Esophagus squamous epithelium (tissue), 5 donors: Measurements from ENCODE around the gene TRIOBP. TPM values are rescaled to one million over a fixed set of nuclear protein-coding genes. Genes with fewer than 3 reads are reported as not detected.

Source experiments
- DNase-seq: peaks from one replicate; lab custom pipeline; 2025; lab: John Stamatoyannopoulos, UW
- H3K27ac ChIP-seq, 4 donors: fragments of 200-600 bp; sonication (generic); one replicate each; pipeline ENCODE4 v1.5.1; 2016 to 2019; ENCODE audit warnings: mild to moderate bottlenecking in 1 of 4
- H3K27me3 ChIP-seq, 4 donors: fragments of 200-600 bp; sonication (generic); 1 replicate in 3 of 4; 2 replicates in 1 of 4; pipeline versions ENCODE4 v1.5.1 to v1.6.0; 2017 to 2021; ENCODE audit warnings: antibody characterized with exemption in 1 of 4
- H3K36me3 ChIP-seq, 3 donors: fragments of 200-600 bp; sonication (generic); one replicate each; pipeline ENCODE4 v1.5.1; 2016 to 2019
- H3K4me1 ChIP-seq, 3 donors: fragments of 200-600 bp; sonication (generic); one replicate each; pipeline ENCODE4 v1.5.1; 2017 to 2019
- H3K4me3 ChIP-seq, 4 donors: fragments of 200-600 bp; sonication (generic); 1 replicate in 3 of 4; 2 replicates in 1 of 4; pipeline ENCODE4 v1.5.1; 2016 to 2019; ENCODE audit warnings: mild to moderate bottlenecking in 2 of 4, moderate library complexity in 1 of 4
- H3K9me3 ChIP-seq, 3 donors: fragments of 200-600 bp; sonication (generic); one replicate each; pipeline ENCODE4 v1.5.1; 2016 to 2019
- POLR2A ChIP-seq, 4 donors: fragments of 450-650 bp; IDR thresholded peaks; one replicate each; pipeline ENCODE4 v1.6.1; 2017; ENCODE audit warnings: antibody characterized with exemption in 4 of 4, mild to moderate bottlenecking in 4 of 4, moderate library complexity in 3 of 4
- WGBS, 2 donors: methylation state at CpG; one replicate each; pipeline ENCODE4 v1.1.5; 2018; 5-methylcytosine and 5-hydroxymethylcytosine counted together
- intact Hi-C: fragments of 100-400 bp; cut with DNase I; formaldehyde crosslinking; loops from one replicate; pipeline ENCODE4 v1.15.0; 2022
- total RNA-seq, 4 donors: library from RNA; depleted of rRNA; stranded (reverse); fragments of >200 nt; gene quantifications; one replicate each; pipeline ENCODE4 v1.1.0, GENCODE V29; 2016
- TF ChIP-seq, protein P1 (sequence below), 6 experiments: fragments of 450-650 bp in 4 of 6; fragments of 200-600 bp in 2 of 6; sonication (generic) in 2 of 6; IDR thresholded peaks; one replicate each; pipeline ENCODE4 v1.5.1; 2016 to 2019; ENCODE audit warnings: antibody characterized with exemption in 6 of 6, mild to moderate bottlenecking in 4 of 6, moderate library complexity in 4 of 6
- donor health status: DM: yes; HTN: yes; CAD: no.

TRIOBP gene
- total RNA-seq, 4 donors from 2014 or later = 67.6 to 149 (median 108) TPM

DNA sequence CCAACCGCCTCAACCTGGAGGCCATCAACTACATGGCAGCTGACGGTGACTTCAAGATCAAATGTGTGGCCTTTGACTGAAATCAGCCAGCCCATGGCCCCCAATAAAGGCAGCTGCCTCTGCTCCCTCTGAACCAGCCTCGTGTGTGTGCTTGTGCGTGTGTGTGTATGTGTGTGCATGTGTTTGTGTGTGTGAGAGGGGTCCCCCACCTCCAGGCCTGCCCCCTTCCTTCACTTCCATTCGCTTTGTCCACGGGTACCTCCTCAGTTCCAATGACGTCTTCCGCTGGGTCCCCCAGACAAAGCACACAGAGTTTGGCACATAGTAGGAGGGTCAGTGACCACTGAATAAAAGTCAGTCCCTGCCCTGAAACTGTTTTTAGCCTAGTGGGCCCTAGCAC lies 17.2 kb upstream of the TRIOBP start:
- Histone ChIP-seq H3K36me3 (peaks cover 0 to 6% (median 0%) of the 10 kb centered on the region in 3 donors), H3K4me3 (no peak overlapping the region), H3K4me1 (peaks cover 26 to 67% (median 34%) of the 10 kb centered on the region in 3 donors), H3K27ac (peak overlapping the region in 2 of 4 donors; percentile 10 to 29), H3K9me3 (no peaks in the 10 kb centered on the region), H3K27me3 (no peaks in the 10 kb centered on the region)
- intact Hi-C loops = loop anchor here (5.0 kb wide), 1 partner anchor 37 kb away; no protein-coding TSS in a partner anchor
- 83 to 84% methylated on average over 5 of the region's 8 CpGs for WGBS, 2 donors
- DNase-seq = no peak
- TF ChIP-seq POLR2A (IDR thresholded peaks at IDR 0.05) = no peak
- TF ChIP-seq, protein P1, sequence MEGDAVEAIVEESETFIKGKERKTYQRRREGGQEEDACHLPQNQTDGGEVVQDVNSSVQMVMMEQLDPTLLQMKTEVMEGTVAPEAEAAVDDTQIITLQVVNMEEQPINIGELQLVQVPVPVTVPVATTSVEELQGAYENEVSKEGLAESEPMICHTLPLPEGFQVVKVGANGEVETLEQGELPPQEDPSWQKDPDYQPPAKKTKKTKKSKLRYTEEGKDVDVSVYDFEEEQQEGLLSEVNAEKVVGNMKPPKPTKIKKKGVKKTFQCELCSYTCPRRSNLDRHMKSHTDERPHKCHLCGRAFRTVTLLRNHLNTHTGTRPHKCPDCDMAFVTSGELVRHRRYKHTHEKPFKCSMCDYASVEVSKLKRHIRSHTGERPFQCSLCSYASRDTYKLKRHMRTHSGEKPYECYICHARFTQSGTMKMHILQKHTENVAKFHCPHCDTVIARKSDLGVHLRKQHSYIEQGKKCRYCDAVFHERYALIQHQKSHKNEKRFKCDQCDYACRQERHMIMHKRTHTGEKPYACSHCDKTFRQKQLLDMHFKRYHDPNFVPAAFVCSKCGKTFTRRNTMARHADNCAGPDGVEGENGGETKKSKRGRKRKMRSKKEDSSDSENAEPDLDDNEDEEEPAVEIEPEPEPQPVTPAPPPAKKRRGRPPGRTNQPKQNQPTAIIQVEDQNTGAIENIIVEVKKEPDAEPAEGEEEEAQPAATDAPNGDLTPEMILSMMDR (IDR thresholded peaks at IDR 0.05) = no peak

DNA sequence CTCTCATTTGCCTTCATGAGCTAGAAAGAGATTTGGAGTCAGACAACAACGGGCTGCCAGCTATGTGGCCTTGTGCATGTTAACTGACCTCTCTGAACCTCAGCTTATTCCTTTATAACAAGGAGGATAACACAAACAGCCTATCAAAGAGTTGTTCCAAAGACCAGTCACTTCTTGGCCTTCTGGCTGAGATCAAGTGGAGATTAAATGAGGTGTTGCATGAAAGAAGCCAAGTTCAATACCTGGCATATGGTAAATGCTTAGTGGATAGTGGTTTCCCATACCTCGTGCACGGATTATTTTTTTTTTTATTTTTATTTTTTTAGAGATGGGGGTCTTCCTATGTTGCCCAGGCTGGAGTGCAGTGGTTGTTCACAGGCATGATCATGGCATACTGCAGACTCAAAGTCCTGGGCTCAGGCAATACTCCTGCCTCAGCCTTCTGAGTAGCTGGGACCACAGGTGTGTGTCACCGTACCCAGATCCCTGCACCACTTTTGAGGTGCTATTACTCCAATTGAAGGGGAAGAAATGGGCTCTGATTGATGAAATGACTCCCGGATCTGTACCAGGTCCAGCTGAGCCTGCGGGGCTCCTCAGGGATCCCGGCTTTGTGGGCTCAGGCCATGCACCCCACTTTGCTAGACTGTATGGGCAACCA lies 16.5 kb upstream of the TRIOBP start:
- H3K27me3 ChIP-seq = no peaks in the 10 kb centered on the region
- DNase-seq = no peak
- intact Hi-C loops = loop anchor here (5.0 kb wide), 1 partner anchor 38 kb away; no protein-coding TSS in a partner anchor
- no peak for TF ChIP-seq POLR2A (IDR thresholded peaks at IDR 0.05)
- TF ChIP-seq, protein P1 (IDR thresholded peaks at IDR 0.05) = no peak
- no peak overlapping the region for H3K27ac ChIP-seq
- H3K4me3 ChIP-seq = no peak overlapping the region
- no peaks in the 10 kb centered on the region for H3K9me3 ChIP-seq
- H3K36me3 ChIP-seq = peaks cover 0 to 6% (median 0%) of the 10 kb centered on the region in 3 donors
- peaks cover 20 to 67% (median 29%) of the 10 kb centered on the region in 3 donors for H3K4me1 ChIP-seq
- WGBS, 2 donors = 58 to 76% methylated on average over 4 to 6 of the region's 7 CpGs

DNA sequence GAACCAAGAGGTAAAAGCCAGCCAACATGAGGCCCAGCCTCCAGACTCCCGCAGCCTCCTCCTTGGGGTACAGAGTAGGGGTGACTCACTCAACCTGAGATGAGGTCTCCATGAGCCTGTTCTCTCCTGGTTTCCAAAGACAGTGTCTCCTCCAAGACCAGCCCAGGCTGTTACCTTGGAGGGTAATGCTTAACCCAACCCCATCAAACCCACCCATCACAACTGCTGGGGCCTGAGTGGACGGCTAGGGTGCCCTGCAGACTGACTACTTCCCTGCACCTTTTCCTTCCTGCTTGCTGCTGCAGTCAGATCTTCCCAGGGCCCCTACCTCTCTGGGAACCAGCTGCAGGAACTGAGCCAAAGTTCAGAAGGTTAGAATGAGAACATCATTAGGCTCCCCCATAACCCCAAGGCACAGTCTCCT lies 15.8 kb upstream of the TRIOBP start:
- intact Hi-C loops = loop anchor here (5.0 kb wide), 1 partner anchor 39 kb away; no protein-coding TSS in a partner anchor
- 65% methylated on average over 2 of the region's 2 CpGs; no CpG with 5 or more reads in 1 of the 2 donors for whole genome bisulfite sequencing, 2 donors
- DNase-seq = no peak

DNA sequence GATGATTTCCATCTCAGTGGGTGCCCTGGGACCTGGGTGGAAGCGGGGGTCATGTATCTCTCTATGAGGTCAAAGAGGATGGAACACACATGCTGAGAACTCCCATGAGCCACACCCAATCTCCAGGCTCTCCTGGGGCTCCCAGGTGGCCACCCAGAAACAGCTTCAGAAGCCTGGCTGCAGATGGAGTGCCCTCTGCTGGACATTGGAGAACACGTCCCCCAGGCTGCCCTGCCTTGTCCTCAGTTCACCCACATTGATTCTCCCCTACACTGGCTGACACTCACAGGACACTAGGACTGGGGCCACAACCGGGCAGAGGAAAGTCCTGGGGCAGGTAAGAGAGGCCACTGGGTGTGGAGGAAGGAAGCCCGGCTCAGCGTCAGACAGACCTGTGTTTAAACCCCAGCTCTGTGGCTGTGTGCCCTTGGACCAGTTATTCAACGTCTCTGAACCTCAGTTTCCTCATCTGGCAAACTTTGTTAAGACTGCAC lies 15.2 kb upstream of the TRIOBP start:
- WGBS, 2 donors = 6 to 21% methylated on average over 2 to 3 of the region's 6 CpGs
- no peak overlapping the region for H3K27ac ChIP-seq
- peaks cover 14 to 62% (median 26%) of the 10 kb centered on the region in 3 donors for H3K4me1 ChIP-seq
- no peak overlapping the region for H3K4me3 ChIP-seq
- intact Hi-C loops = loop anchor here (5.0 kb wide), 1 partner anchor 39 kb away; no protein-coding TSS in a partner anchor
- H3K36me3 ChIP-seq = peaks cover 0 to 6% (median 0%) of the 10 kb centered on the region in 3 donors
- no peaks in the 10 kb centered on the region for H3K9me3 ChIP-seq
- no peak for DNase-seq
- no peaks in the 10 kb centered on the region for H3K27me3 ChIP-seq
- no peak for TF ChIP-seq POLR2A (IDR thresholded peaks at IDR 0.05)
- TF ChIP-seq, protein P1 (IDR thresholded peaks at IDR 0.05) = peak; percentile 76 to 93 (median 85)

More for the DNA sequence above, 15.8 kb upstream of the TRIOBP start:
- Histone ChIP-seq H3K4me1 (peaks cover 18 to 67% (median 30%) of the 10 kb centered on the region in 3 donors), H3K9me3 (no peaks in the 10 kb centered on the region), H3K27ac (no peak overlapping the region), H3K27me3 (no peaks in the 10 kb centered on the region), H3K36me3 (peaks cover 0 to 6% (median 0%) of the 10 kb centered on the region in 3 donors), H3K4me3 (no peak overlapping the region)
- TF ChIP-seq, protein P1 (IDR thresholded peaks at IDR 0.05) = no peak
- TF ChIP-seq POLR2A (IDR thresholded peaks at IDR 0.05) = no peak
